NCI-H748 treated with DMSO at 0.1 percent for 48 hours (cell line): Measurements from ENCODE around the gene CAPN12.

ENCODE experiments used
- DNase-seq: peaks from one replicate; lab custom pipeline; 2025; lab: John Stamatoyannopoulos, UW

The CAPN12 gene

GRCh38 chr19:38725469-38726283 is 18.6 kb downstream of the CAPN12 start:
- DNase-seq, result no peak

GRCh38 chr19:38723990-38724854 is 20.1 kb downstream of the CAPN12 start:
- no peak for DNase-seq

GRCh38 chr19:38723606-38723965 is 20.7 kb downstream of the CAPN12 start:
- DNase-seq, result no peak

- DNase-seq, result no peak
Measured at GRCh38 chr19:38722947-38723605, 21.2 kb downstream of the CAPN12 start.

- DNase-seq, result no peak
Measured at GRCh38 chr19:38721979-38722773, 22.1 kb downstream of the CAPN12 start.

- no peak for DNase-seq
Measured at GRCh38 chr19:38721496-38721895, 22.8 kb downstream of the CAPN12 start.

- no peak for DNase-seq
Measured at GRCh38 chr19:38720559-38721236, 23.6 kb downstream of the CAPN12 start.

- DNase-seq, result no peak
Measured at GRCh38 chr19:38719761-38720558, 24.3 kb downstream of the CAPN12 start.

GRCh38 chr19:38718747-38719543 is 25.3 kb downstream of the CAPN12 start:
- no peak for DNase-seq

- no peak for DNase-seq
Measured at GRCh38 chr19:38717855-38718254, 26.4 kb downstream of the CAPN12 start.

- no peak for DNase-seq
Measured at GRCh38 chr19:38717051-38717450, 27.2 kb downstream of the CAPN12 start.

- no peak for DNase-seq
Measured at GRCh38 chr19:38715555-38715954, 28.7 kb downstream of the CAPN12 start.

GRCh38 chr19:38714354-38714778 is 29.9 kb downstream of the CAPN12 start:
- DNase-seq, result no peak

- DNase-seq, result no peak
Measured at GRCh38 chr19:38713865-38714264, 30.4 kb downstream of the CAPN12 start.

GRCh38 chr19:38713227-38713649 is 31.0 kb downstream of the CAPN12 start:
- DNase-seq, result no peak

- no peak for DNase-seq
Measured at GRCh38 chr19:38712161-38712748, 32.0 kb downstream of the CAPN12 start.

- no peak for DNase-seq
Measured at GRCh38 chr19:38711726-38712153, 32.5 kb downstream of the CAPN12 start.

- DNase-seq, result no peak
Measured at GRCh38 chr19:38710928-38711725, 33.1 kb downstream of the CAPN12 start.
